T-helper 1 cell (primary cell): ENCODE measurements around the gene AP3B2.
A peak's percentile ranks its signal among the peaks of the same experiment; 100 is the strongest.

Source experiments
- DNase-seq, 5 donors: peaks; one replicate each; pipeline ENCODE4 v3.0.0-alpha.2; 2012 to 2020

Gene AP3B2

GRCh38 chr15:82689147-82689546 is 20.5 kb downstream of the AP3B2 start:
- DNase-seq: no peak

DNA sequence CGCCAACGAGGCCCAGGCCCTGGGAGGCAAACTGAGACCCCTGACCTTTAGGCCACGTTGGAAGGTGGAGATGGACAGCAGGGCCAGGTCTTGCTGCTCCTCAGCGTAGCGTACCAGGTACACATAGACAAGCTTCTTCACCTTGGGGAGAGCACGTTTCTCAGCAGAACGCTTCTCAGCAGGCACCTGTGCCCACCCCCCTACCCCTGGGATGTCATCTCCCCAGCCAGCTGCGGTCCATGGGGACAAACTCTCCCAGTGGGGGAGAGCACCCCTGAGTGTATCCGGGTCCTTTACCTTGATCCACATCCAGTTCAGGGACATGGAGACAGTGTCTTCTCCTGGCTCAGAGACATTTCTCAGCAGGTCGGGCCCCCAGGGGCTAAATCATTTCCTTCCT is 21.0 kb downstream of the AP3B2 start:
- DNase-seq: no peak

DNA sequence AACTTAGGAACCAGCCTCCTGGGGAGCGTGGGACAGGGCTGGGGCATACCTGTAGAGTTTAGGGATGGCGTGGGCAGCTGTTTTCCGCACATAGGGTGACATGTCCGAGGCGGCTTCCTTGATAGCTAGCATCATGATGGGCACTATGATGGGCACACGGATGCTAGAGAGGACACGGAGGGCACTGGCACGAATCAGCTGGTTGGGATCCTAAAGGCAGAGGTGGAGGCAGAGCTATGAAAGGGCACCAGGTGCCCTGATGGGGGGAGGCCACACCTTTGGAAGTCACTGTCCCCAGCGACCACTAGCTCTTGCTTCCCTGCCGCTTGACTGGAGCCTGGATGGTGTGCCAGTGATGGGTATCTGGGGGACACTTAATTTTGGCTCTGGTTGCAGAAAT is 28.3 kb downstream of the AP3B2 start:
- no peak for DNase-seq

- peak; percentile 65 to 78 (median 75) for DNase-seq
Measured at GRCh38 chr15:82680200-82681102, 29.2 kb downstream of the AP3B2 start.

DNA sequence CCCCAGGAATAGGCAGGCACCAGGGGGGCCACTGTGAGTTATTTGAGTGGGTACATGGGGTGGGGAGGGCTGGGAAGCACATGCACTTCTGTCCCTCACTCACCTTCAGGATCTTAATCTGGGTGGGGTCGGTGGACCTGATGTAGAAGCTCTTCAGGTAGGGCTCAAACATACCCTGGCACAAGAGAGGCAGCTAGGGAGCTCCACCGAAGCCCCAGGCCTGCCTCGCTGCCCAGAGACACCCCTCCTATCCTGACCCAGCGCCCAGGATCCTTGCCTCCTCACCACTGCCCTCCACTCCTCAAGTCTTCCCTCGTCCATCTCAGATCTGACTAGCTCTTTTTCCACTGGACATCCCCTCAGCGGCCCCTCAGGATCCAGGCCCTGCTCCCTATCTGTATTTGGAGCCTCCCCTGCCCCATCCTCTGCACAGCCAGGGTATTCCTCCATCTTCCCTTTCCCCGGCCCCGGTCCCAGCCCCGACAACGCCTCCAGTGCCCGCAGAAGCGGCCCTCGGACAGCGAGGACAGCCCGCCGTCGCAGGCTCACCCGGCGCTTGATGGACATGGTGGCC is 30.0 kb downstream of the AP3B2 start:
- DNase-seq: no peak

DNA sequence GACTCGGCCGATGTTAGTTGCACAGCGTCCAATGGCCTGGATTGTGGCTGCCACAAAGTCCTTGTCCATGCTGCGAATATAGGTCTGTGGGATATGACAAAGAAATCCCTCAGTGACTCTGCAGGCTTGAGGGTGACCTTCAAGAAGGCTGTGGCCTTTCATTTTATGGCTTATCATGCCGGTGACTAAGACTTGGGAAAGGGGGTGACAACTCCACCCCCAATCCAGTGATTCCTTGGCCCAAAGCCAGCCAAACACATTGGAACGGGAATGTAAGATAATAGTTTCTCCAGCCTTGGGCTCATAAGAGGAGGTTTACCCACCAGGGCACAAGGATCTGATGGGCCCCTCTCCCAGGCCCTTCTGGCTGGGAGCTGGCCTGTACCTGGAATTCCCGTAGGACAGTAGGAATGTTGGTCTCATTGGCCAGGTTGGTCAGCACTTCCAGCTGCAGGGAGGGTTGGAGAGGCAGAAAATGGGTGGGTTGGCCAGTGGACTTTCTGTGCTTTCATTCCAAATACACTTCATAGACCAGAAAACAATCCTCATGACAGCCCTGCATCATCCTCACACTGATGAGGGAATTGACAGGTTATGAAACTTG is 31.9 kb downstream of the AP3B2 start:
- no peak for DNase-seq

DNA sequence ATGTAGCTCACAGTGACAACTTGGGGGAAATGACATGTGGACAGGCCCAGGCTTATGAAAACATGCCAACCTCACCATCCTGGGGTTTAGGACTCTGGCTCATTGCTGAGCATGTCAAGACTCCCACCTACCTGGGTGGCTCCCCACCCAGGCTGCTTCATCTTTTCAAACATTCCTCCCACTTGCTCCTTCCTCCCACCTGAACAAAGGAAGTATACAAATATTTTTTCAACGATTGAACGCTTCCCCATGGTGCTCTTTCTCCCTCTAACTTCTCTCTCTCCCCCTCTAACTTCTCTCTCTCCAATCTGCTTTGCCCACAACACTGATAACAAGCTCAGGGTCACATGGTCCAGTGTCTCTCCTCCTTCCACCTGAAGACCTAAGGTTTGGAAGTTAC is 34.8 kb downstream of the AP3B2 start:
- no peak for DNase-seq

GRCh38 chr15:82670699-82671098 is 39.0 kb downstream of the AP3B2 start:
- no peak for DNase-seq

- DNase-seq: no peak
Measured at GRCh38 chr15:82666606-82667005, 43.1 kb downstream of the AP3B2 start.

GRCh38 chr15:82664021-82664420 is 45.7 kb downstream of the AP3B2 start:
- no peak for DNase-seq

DNA sequence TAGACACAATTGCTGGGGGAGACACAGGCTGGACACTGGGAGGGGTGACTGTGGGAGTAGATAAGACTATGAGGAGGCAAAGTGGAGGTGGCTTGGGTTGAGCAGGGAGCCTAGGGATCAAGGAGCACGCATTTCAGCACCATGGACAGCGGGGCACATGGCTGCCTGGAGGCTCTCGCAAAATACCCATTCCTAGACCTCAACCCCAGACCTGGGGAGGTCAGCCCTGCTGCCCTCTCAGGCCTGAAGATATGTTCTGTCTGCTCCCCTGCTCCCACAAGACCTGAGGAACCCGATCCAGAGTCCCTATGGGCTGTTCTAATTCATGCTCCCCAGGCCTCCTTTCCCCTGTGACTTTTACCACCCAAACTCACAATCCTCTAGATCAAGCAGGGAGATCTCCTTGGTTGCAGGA is 46.5 kb downstream of the AP3B2 start:
- DNase-seq: peak in 3 of 5 donors; percentile 15 to 26 (median 21)

DNA sequence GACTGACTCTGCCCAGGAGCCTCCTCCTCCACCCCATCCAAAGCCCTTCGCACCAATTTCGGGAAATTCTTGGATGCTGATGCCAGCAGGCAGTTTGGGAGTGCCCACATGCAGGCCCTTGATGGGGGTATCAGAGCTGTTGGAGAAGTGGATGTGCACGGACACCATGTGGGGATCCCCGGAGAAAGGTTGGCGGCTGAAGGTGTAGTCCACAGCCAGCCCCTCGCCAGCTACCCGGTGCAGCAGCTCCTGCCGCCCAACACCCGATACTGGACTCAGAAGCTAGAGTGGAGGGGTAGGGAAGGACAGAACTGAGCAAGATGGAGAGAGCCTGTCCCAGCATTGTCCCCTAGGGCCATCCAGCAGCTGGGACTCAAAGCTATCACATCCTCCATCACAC is 47.0 kb downstream of the AP3B2 start:
- no peak for DNase-seq

- DNase-seq: no peak
Measured at GRCh38 chr15:82660378-82660777, 49.3 kb downstream of the AP3B2 start.

GRCh38 chr15:82656641-82657266 is 52.9 kb downstream of the AP3B2 start:
- DNase-seq: no peak

- DNase-seq: no peak
Measured at GRCh38 chr15:82655606-82656005, 54.1 kb downstream of the AP3B2 start.

- DNase-seq: no peak
Measured at GRCh38 chr15:82653483-82654168, 56.0 kb downstream of the AP3B2 start.

GRCh38 chr15:82651708-82652107 is 58.0 kb downstream of the AP3B2 start:
- no peak for DNase-seq

- no peak for DNase-seq
Measured at GRCh38 chr15:82650046-82650670, 59.5 kb downstream of the AP3B2 start.

- no peak for DNase-seq
Measured at GRCh38 chr15:82649226-82649999, 60.3 kb downstream of the AP3B2 start.

DNA sequence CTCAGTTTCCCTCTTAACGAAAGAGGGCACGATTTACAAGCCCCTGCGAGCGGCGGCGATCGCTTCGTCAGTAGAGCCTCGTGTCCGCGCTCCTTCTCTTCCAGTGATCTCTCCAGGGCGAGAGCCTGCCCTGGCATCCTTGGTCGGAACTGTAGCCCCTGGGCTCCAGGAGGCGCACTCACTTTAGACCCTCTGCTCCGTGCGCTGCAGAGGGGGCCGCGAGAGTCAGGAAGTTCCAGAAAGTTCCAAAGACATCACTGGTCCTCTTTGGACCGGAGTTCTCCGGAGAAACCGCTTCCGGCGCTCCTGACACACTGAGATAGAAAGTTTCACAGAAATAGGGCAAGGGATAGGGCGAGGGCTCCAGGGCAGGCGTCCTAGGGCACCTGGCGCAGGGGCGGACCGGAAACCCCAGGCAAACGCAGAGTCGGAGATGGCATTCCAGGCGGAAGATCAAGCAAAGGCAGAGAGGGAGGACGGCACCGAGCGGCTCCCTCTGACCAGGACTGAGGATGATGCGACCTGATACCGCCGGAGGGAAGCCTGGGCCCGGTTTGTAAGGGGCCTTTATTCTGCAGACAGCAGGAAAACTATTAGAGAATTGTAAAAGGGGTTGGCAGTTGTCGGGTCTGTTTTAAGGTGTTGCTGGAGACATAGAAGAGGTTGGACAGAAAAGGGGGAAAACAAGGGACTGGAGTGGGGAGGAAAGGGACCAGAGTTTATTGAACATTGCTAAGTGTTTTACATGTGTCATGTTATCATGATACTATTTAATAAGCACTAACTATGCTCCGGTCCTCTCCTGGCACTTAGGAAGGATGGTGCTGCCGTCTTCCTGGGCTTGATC is 61.2 kb downstream of the AP3B2 start:
- no peak for DNase-seq
